GM12865 (cell line): ENCODE results near the gene S1PR3.

Source experiments
- DNase-seq: peaks from one replicate; pipeline ENCODE4 v3.0.0; 2010; ENCODE audit warnings: low read depth
- H3K4me3 ChIP-seq: 2 replicates; pipeline ENCODE4 v1.5.1; 2011; ENCODE audit warnings: mild to moderate bottlenecking, low read depth, low read length, control low read depth
- CTCF ChIP-seq: IDR thresholded peaks from 2 replicates; pipeline ENCODE4 v1.5.1; 2011; ENCODE audit warnings: low read length, control low read depth, low read depth, inconsistent platforms; ENCODE audit not compliant: insufficient read depth; ENCODE audit errors: missing control alignments

Gene S1PR3

GRCh38 chr9:88996046-88996920 lies 5.0 kb downstream of the S1PR3 start:
- H3K4me3 ChIP-seq = no peak overlapping the region
- TF ChIP-seq CTCF = no peak
- no peak for DNase-seq

- no peak for TF ChIP-seq CTCF
- no peak overlapping the region for H3K4me3 ChIP-seq
- no peak for DNase-seq
Measured at GRCh38 chr9:88996921-88997235, 5.6 kb downstream of the S1PR3 start.

- no peak for TF ChIP-seq CTCF
- no peak for DNase-seq
- H3K4me3 ChIP-seq = no peak overlapping the region
Measured at GRCh38 chr9:88997646-88998045, 6.4 kb downstream of the S1PR3 start.

GRCh38 chr9:88998503-88998902 lies 7.2 kb downstream of the S1PR3 start:
- H3K4me3 ChIP-seq = no peak overlapping the region
- DNase-seq = no peak
- no peak for TF ChIP-seq CTCF

- TF ChIP-seq CTCF = no peak
- no peak for DNase-seq
- H3K4me3 ChIP-seq = no peak overlapping the region
Measured at GRCh38 chr9:88998911-88999310, 7.6 kb downstream of the S1PR3 start.

GRCh38 chr9:89000371-89000781 lies 9.1 kb downstream of the S1PR3 start:
- TF ChIP-seq CTCF = no peak

More at GRCh38 chr9:89000371-89000781, 9.1 kb downstream of the S1PR3 start:
- DNase-seq = no peak
- no peak overlapping the region for H3K4me3 ChIP-seq
